GM13977 (cell line): Measurements from ENCODE around the gene ALS2CL.

Experiments
- DNase-seq: peaks from one replicate; pipeline ENCODE4 v3.0.0; 2012; ENCODE audit warnings: low spot score
- CTCF ChIP-seq: IDR thresholded peaks from 2 replicates; pipeline ENCODE4 v1.5.1; 2012; ENCODE audit warnings: mild to moderate bottlenecking, control low read depth; ENCODE audit not compliant: insufficient read depth; ENCODE audit errors: extremely low read depth, missing control alignments
- in situ Hi-C: fragments of 300-500 bp; cut with MboI; formaldehyde crosslinking; loops from one replicate; pipeline ENCODE4 v1.12.0; 2022; ENCODE audit warnings: low sequenced_read_pairs, low pct_unique_long_range_greater_than_20kb, mixed read lengths, inconsistent platforms; ENCODE audit not compliant: unreplicated experiment

Gene ALS2CL

GRCh38 chr3:46673151-46674030, 20.1 kb downstream of the ALS2CL start:
- no peak for TF ChIP-seq CTCF
- no peak for DNase-seq
- in situ Hi-C loops = no loop called here

GRCh38 chr3:46672349-46672695, 21.2 kb downstream of the ALS2CL start:
- in situ Hi-C loops = no loop called here
- DNase-seq = no peak
- TF ChIP-seq CTCF = no peak

GRCh38 chr3:46671541-46672348, 21.7 kb downstream of the ALS2CL start:
- in situ Hi-C loops = no loop called here
- TF ChIP-seq CTCF = no peak
- no peak for DNase-seq

- in situ Hi-C loops = no loop called here
- DNase-seq = no peak
- TF ChIP-seq CTCF = no peak
Measured at GRCh38 chr3:46670891-46671427, 22.5 kb downstream of the ALS2CL start.

- in situ Hi-C loops = no loop called here
- no peak for DNase-seq
- TF ChIP-seq CTCF = no peak
Measured at GRCh38 chr3:46670000-46670890, 23.2 kb downstream of the ALS2CL start.
